ENCODE data around the gene IL17REL.

The IL17REL gene

GRCh38 chr22:50020606-50021005, 8.0 kb upstream of the IL17REL start:
- DNase-seq = no peak

- DNase-seq = no peak
Measured at GRCh38 chr22:50019316-50019715, 6.8 kb upstream of the IL17REL start.

- no peak for DNase-seq
Measured at GRCh38 chr22:50018608-50019285, 6.2 kb upstream of the IL17REL start.

GRCh38 chr22:50017701-50018224, 5.2 kb upstream of the IL17REL start:
- no peak for DNase-seq

- DNase-seq = no peak
Measured at GRCh38 chr22:50016988-50017700, 4.6 kb upstream of the IL17REL start.

DNA sequence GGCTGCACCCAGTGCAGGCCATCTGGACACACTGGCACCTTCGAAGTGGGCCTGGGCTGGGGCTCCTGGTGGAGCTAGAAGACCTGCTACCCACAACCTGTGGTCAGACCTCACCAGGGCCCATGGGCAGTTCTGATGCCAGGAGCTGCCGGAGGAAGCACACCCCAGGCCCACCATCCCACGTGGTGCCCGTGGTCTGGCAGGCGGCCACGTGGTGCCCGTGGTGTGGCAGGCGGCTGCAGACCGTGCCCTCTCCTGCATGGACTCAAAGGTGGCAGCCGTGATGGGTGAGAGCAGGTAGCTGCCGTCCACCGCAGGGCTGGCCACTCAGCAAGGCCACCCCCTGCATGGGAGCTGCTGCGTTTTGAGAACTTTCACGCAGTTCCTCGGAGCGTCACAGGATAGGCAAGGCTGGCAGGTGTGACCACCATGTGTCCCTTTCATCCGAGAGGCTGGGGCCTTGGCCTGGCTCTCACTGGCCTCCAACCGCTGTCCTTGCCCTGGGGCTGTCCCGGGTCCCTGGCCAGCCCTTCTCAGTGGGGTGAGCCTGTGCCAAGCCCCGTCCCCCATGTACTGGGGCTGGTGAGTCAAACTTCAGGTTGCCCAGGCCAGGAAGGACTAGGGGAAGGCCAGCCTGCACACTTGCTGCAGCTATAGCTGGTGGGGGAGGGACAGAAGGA, 3.9 kb upstream of the IL17REL start:
- no peak for DNase-seq

DNA sequence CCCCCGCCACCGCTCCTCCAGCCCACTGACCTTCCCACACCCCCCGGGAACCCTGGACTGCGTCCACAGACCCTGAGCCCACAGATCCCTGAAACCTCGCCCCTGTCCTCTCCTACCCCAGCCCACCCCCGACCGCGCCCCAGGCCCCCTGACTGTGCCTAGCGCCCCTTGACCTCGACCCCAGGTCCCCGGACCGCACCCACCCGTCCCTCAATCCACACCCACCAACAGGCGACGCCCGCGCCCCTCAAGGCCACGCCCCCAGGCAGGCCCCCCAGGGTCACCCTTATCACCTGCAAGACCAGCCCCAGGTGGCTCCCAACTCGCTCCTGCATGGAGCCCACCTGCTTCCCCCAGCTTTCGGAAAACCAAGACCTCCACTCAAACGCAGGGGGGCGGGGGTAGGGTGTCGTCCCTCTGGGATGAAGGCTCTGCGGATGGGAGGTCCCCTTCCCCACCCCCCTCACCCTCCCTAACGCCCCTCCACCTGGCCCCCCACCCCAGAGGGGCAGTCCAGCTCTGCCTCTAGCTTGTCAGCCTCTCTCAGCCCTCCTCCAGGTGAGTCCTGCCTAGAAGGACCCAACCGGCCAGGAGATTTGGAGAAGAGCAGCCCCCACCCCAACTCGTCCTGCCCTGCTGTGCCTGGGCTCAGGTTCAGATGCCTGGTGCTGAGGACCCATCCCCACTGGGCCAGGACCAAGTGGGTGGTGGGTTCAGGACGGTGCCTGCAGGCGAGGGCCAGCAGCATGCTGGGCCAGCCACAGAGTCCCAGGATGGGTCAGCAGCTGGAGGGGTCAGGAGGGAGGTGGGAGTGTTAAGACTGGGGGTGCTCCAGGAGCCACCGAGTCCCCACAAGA, 3.1 kb upstream of the IL17REL start:
- DNase-seq = no peak

DNA sequence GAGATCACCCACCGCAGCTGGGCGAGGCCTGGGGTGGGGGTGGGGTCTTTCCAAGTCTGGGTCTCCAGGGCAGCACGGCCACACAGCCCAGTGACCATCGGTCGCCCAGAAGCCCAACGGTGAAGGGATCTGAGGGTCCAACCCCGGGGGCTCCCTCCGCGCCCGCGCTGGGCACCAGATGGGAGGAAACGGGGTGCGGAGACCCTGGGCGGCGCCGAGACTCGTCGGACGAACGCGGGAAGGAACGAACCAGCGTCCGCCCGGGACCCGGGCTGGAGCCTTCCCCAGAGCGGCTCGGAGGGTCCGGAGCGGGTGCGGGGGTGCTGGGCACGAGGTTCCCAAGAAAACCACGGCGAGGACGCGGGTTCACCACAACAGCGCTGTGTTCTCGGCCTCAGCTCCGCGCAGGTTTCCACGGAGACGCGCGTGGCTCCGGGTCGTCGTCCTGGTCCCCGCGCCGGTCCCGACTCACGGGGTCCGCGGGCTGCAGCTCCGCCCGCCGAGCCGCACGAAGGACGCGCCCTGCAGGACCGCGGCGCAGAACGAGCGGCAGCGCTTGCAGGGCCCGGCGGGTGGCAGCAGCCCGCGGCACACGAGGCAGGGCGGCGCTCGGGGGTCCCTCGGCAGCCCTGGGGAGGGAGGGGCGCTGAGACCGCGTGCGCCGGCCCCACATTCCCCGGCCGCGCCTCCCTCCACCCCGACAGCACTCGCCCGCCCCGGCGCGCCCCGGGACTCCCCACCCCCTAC, 2.3 kb upstream of the IL17REL start:
- DNase-seq = no peak

DNA sequence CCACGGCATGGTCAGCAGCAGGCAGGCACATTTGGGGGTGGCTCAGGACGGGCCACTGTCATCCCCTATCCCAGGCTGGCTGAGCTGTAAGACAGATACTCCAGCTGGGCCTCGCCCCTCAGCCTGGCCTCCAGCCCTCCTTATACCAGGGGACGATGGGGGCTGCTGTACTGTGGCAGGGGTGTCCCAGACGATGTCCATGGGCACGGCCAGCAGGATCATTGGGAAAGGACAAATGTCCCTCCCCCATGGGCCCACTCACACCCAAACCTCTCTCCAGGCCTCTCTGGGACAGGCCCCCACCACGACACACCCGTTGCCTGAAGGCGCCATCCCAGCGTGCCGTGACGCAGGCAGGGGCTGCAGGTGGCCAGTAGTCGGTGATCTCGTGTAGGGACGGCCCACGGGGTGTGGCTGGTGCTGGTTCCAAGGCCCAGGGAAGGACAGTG, 1.5 kb upstream of the IL17REL start:
- DNase-seq = no peak

DNA sequence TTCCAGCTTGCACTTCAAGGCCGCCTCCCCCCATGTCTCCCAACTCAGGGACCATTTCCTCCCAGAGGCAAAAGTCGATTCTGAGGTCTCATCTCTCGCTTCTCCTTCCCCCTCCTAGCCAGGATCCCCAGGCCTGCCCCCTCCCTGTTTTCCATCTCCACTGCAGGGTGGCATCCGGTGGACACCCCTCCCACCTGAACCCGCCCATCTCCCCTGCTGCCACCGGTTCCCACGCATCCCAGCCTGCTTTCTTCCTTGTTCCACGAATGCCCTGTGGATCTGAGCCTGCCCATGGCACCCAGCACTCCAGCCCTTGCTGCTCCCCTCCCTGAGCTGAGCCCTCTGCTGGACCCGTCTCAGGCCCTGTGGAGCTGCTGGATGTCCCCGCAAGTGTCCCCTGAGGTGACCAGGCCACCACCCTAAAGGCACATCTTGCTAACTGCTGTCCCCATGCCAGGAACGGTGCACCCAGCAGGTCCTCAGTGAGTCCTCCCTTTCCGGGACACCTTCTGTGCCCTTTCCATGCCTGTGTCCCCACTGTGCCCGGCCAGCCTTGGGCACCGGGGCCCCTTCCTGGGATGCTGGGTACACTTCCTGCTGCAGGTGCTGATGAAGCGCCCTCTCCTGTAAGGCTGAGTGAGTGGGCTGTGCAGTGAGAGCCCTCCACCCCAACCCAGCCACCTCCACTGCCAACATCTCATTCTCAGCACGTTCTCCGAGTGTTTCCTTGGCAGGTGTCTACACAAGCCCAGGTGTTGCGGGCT, 936 bp downstream of the IL17REL start:
- DNase-seq = no peak

DNA sequence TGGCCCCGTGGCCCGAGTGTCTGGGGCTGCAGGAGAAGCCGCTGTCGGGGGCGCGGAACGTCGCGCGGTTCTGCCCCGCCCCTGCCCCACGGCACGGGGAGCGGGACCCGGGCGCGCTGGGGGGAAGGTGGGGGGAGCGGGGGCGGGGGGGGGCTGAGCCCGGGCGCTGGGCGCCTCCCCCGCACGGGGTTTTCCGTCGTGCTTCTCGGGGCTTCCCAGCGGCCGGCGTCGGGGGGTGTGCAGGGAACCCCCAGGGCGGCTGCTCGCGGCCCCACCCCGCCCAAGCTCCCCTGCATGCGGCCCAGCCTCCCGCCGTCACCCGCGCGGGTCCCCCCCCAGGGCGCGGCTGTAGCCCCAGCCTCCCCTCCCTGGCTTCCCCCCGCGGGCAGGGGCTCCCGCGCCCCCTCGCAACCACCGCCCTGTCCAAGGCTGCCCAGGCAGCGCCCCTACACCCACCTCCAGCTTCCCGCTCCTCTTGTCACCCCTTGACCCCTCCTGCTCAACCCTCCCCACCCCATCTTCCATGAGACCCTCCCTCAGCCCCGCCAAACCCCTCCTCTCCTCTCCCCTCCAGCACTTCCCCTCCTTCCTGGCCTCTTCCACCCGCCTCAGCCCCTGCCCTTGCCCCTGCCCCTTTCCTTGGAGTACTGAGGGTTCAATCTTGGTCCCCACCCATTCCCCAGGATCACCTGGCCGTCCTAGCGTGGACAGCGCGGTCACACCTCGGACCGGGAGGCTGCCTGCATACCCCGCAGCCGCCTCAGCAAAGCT, 1.7 kb downstream of the IL17REL start:
- no peak for DNase-seq

- DNase-seq = no peak
Measured at GRCh38 chr22:50009765-50010675, 2.5 kb downstream of the IL17REL start.

DNA sequence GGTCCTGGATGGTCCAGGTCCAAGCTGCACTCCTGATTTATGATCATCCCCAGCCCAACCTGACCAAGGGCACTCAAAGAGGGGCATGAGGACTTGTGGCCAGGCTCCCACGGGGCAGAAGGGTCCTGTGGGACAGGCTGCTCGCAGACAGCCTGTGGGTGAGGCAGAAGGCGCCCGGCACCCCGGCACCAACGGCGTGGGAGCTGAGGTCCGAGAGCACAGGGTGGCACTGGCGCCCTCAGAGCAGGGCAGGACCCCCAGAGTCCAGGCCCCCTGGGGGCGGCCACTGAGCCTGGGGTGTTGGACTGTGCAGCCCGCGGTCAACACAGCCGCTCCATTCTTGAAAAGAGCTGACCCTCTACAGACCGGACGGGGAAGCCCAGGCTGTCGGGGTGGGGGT, 3.3 kb downstream of the IL17REL start:
- DNase-seq = no peak

DNA sequence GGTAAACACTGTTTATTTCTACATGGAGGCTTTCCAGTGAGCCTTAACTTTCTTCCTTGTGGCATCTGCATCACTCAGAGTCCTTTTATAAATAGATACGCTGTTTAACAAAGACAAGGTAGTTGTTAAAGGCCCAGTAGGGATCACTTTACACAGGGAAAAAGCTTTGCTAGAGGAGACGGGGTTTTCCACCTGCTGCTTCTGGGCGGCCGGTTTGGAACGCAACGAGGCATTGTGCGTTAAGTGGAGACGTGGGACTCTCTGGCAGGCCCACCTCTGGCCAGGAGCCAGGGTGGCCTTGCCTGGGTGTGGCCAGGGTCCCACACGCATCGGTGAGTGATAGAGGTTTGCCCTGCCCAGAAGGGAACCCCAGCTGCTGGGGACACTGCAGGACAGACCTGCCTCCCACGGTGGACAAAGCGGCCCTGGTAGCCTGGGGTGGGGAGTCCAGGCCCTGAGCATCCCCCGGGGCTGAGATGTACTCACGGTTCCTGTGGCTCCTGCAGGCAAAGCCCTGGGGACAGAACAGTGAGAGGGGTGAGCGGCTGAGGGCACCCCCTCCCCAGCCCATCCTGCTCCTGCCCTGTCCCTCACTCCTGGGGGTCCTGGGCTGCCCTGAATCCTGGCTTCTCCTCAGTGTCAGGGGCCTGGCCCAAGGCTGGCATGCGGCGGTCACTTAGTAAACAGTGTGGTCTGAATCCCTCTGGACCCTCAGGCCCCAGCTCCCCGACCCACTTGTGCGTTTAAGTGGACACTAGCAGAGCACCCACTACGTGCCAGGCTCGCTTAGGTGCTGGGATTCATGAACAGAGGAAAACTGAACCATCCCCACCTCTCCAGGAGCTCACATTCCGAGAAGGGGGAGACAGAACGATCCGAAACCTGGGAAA, 4.2 kb downstream of the IL17REL start:
- DNase-seq = no peak

GRCh38 chr22:50007057-50007511, 5.5 kb downstream of the IL17REL start:
- no peak for DNase-seq

GRCh38 chr22:50004918-50005317, 7.6 kb downstream of the IL17REL start:
- no peak for DNase-seq

- DNase-seq = no peak
Measured at GRCh38 chr22:50002791-50003190, 9.8 kb downstream of the IL17REL start.
